Limb (tissue), 2 donors: ENCODE data around the gene CNTRL.

Source experiments
- DNase-seq, 2 donors: peaks; one replicate each; pipeline ENCODE4 v3.0.0-alpha.2; 2016; ENCODE audit errors: extremely low spot score in 2 of 2

CNTRL gene

DNA sequence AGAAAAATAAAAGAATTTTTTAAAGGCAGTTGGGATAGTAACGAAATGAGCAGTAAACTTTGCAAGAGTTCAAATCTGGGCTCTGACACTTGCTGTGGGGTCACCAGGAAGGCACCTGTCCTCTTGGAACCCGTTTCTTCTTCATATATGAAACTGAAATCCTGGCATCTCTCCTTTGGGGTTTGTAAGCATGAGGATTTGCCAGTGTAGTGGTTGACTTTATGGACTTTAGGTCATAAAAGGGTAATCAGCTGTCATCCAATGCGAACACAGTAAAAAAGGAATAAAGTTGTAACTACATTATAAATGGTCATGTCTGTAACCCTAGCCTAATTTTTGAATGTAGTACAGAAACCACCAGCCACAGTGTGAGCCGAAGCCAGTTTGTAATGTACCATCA lies 125.6 kb downstream of the CNTRL start:
- no peak for DNase-seq

DNA sequence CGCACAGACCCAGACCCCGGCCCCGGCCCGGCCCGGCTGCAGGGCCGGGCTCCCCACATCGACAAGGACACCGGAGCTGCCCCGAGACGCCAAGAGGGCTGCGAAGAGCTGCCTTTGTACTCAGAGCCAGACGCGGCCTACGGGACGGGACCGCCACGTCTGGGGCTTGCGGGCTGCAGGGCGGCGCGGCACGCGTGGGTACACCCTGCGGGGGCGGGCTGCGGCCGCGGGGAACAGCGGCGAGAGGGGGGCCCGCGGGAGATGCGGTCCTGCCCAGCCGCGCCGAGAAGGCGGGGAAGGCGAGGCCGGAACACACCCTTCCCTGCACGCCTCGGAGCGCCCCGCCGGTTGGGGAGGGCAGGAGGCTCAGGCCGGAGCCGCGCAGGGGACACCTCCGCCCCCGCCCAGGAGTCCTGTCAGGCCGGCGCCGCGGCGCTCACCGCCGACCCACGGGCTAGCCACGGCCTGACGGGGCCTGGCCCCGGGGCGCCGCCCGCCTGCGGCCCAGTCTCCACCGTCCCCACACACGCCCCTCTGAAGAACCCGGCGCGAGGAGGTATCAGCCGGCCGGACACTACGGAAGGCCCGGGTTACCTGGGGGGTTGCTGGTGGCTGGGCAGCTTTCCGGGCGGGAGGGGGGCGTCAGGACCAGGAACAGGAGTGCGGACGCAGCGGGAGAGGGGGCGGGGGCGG lies 126.4 kb downstream of the CNTRL start:
- DNase-seq: no peak

DNA sequence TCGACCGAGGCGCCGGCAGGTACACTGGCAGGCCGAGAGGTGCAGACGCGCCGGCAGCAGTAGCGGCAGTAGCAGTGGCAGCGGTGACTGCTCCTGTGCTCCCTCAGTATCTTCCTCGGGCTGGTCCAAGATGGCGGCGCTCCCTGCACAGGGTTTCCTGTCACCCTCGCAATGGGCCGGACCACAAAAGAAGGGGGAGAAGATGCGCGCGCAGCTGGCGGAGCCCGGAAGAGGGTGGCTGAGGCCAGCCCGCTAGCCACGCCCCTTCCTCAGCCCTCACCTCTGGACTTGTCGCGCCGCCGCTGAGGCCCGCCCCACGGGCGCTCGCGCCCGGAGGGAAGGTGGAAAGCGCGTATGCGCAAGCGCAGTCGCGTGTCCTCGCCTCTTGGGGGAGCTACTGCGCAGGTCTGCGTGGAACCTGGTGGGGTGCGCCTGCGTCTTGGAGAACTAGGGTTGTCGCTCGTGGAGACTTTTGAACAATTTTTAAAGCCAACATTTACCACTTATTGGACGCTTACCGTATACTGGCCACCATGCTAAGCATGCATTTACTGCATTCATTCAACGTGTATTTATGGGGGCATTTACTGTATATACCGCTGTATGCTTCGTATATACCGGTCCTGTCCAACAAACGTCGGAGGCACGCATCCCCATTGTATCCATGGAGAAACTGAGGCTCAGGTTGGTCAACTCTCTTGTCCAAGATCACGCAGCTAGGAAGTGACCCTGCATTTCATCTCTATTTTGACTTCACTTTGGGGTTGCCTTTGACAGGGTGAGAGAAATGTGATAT lies 127.2 kb downstream of the CNTRL start, which contains the start of gene RAB14:
Gene RAB14 (minus strand): TSS at position 132 of the 796 bp plus-strand sequence. CDS start 8,457 bp downstream, outside the sequence.
- peak; percentile 100 for DNase-seq

DNA sequence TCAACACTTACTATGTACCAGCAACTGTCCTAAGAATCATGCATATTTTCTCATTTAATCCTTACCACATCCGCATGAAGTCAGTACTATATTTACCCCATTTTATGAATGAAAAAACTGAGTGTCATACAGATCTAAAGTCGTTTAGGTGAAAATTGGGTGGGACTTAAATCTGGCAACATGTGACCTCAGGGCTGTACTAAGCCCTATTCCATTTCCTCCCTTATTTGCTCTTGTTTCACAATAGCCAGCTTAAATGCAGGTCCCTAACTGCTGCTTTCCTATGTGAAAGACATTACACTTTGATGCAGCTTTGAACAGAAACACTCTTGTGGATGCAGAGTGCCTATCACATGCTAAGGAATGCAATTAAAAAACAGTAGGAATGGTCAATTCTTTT lies 129.4 kb downstream of the CNTRL start:
- DNase-seq: no peak

DNA sequence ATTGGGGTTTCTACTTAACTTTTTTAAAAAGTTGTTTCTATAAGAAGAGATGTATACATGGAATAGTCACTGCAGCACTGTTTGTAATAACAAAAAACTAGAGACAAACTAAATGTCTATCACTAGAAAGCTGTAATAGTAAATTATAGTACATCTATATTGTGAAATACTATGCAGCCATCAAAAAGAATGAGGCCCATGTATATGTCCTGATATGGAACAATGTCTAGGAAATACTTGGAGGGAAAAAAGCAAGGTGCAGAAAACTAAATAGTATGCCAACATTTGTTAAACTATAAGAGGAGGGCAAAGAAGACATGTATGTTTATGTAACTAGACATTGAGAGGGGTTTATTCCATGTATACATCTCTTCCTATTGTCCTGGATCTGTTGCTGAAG lies 129.9 kb downstream of the CNTRL start:
- no peak for DNase-seq

DNA sequence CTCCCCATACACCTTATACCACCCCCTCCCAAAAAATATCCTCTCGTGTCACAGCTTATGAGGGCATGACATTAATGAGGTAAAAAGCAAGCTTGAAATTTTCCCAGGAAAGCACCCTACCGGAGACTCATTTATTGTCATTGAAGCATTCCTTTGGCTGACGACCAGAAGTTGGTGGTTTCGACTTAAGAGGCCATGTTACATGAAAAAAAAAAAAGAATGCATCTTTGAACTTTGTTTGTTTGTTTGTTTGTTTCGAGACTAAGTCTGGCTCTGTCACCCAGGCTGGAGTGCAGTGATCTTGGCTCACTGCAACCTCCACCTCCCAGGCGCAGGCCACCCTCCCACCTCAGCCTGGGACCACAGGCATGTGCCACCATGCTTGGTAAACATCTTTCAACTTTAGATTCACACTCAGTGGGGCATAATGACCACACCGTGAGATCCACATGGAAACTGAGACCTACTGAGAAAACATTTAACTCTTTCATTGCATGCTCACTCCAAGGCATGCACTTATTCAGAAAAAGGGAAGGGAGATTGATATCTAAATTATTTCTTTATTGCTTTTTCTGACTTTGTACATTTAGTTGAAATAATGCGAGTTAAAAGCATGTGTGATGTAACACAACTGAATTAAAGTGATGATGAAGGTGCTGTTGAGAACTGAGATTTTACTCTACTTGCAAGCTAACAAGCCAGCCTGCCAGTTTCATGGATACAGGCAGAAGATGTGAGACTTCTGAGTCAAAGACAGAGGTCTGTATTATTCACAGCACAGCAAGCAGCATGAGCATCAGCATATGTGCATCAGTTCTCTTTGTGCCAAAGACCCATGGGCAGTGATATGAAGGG lies 132.0 kb downstream of the CNTRL start:
- DNase-seq: no peak

DNA sequence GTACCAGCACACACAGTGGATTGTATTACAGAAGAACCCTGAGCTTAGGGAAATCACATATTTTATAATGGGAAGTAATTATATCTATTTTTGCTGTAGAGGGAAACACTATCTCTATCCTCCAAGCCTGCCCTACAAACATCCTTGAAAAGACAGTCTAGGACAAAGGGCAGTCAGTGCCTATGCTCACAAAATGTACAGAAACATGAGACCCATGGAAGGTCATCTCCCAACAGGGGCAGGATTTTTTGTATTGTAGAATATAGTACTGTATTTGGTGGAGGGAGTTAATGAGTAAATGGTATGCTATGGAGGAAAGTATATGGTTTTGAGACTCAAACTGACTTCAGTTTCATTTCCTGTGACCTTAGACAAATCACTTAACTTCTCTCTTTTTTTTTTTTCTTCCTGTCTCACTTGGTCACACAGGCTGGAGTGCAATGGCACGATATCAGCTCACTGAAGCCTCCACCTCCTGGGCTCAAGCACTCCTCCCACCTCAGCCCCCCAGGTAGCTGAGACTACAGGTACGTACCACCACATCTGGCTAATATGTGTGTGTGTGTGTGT lies 132.7 kb downstream of the CNTRL start:
- no peak for DNase-seq

DNA sequence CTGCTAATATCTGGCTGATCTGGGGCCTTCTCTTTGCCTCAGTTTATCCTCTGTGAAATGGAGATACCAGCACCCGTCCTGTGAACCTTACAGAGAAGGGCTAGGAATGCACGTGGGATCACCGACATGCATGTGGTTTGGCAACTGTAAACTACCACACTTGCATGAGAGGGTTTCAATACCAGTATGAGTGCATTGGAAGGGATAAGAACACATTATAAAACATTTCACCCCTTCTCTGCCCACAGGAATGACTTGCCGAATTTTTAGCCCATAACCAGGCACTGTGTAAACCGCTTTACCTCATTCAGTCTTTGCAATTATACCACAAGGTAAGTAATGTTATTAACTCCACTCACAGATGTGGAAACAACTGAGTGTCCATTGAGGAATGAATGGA lies 135.8 kb downstream of the CNTRL start:
- no peak for DNase-seq

DNA sequence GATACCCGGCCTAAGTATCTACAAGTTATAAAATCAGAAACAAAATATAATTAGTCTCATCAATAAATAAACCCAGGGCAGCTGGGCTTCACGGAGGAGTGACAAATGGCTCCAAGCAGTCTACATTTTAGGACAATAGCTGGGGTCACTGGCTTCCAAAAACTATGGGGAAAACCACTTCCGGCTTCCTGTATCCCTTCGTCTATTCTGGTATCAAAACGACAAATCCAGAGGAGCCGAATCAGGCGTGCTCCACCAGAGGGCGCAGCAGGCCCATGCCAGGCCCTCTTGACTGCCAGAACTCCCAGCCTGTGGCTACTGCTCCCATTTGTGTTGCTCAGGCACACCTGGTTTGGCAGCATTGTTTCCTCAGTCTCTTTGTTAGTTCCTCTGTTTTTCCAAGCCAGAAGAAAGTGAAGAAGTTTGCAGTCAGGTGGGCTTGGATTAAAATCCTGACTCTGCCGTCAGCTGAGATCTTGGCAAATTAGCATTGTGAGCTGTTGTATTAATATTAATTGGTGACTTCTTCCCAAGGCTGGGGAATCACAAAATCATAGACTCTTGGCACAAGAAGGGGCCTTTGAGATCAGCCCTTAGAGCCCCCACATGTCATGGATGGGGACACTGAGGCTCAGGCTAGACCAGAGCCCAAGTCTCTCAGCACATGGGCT lies 138.5 kb downstream of the CNTRL start:
- peak; percentile 90 to 94 for DNase-seq

DNA sequence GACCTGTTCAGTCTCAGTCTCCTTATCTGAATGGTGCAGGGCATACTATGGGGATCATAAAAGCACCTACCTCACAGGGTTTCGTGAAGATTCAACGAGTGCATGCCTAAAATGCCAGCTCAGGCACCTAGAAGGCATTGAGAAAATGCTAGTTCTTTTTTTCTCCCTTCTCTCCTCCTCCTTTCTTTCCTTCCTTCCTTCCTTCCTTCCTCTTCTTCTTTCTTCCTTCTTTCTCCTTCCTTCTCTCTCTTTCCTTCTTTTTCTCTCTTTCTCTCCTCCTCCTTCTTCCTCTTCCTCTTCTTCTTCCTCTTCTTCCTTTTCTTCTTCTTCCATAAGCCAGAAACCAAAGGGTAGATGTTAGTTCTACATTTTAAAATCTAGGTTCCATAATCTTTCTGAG lies 139.2 kb downstream of the CNTRL start:
- no peak for DNase-seq

DNA sequence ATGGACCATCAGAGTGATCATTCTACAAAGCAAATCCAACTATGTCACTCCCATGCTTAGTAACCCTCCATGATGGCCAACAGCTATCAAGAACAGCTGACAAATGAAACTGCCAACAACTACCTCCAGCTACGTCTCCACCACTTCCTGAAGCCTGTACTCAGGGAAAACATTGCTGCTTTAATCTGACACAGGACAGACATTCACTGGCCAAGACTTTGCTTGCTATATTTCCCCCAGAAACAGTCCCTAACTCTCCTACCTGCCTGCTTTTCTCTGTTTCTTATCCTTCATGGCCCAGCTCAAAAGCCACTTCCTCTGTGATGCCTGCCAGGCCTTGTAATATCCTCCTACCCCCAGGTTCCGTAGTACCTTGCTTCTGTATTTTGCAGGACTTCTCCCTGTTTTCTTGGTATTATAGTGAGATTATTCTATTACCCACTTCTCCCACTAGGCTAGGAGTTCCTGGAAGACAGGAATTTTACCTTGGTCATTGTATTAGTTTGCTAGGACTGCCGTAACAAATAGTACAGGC lies 141.6 kb downstream of the CNTRL start:
- DNase-seq: no peak

DNA sequence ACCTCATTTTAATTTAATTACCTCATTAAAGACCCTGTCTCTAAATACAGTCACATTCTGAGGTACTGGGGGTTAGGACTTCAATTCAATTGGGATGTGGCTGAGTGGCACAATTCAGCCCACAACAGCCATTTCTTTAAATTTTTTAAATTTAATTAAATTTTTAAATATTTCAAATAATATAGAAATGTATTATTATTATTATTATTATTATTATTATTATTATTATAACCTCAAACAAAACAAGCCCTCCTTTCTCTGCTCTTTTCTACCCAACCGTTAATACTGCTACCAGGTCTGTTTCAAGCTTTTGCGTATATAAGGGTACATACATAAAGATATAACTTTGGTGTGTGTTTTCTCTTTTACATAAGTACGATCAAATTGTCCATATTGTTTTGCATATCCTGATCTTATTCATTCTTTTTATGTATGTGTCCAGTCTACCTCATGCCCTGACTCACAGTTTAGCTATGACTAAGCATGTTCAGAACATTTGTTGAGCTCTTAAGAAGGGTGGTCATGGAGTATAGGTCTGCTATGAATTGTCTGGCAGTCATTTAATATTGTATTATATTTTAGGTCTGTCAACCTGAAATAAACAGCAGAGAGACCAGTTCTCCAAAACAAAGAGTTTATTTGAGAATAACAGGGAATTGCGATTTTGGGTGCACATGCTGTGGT lies 143.0 kb downstream of the CNTRL start:
- DNase-seq: no peak

DNA sequence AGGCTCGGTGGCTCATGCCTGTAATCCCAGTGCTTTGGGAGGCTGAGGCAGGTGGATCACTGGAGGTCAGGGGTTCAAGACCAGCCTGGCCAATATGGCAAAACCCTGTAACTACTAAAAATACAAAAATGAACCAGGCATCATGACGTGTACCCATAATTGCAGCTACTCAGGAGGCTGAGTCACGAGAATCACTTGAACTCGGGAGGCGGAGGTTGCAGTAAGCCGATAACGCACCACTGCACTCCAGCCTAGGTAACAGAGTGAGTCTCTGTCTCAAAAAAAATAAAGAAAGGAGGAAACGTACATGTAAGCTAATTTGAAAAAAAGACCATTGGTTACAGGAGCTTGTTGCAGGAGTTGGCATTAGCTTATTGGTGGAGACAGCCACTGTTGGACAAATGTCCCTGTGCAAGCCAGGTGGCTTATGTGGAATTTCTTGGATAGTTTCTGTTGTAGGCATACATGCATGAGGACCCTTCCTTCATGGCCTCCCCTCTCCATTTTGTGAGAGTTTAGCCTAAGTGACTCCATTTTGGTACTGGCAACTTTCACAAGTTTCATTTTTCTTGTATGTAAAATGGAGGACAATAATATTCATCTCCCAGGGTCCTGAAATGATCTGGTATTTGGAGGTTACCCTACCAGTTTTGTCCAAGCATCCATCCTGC lies 143.7 kb downstream of the CNTRL start:
- no peak for DNase-seq

DNA sequence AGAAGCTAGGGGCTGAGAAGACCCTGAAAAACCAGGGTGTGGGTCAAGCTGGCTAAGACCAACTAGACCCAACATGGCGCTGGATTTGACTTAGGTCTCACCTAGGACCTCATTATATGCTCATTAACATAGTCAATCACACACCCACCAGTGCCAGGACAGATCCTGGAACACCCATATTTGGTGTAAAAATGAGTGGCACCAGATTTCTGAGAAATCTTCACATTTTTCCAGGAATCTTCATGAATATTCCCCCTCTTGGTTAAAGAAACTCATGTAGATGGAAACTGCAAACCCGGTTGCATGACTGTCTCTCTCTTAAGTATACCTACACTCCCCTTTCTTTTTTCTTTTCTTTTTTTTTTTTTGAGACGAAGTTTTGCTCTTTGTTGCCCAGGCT lies 144.8 kb downstream of the CNTRL start:
- no peak for DNase-seq

DNA sequence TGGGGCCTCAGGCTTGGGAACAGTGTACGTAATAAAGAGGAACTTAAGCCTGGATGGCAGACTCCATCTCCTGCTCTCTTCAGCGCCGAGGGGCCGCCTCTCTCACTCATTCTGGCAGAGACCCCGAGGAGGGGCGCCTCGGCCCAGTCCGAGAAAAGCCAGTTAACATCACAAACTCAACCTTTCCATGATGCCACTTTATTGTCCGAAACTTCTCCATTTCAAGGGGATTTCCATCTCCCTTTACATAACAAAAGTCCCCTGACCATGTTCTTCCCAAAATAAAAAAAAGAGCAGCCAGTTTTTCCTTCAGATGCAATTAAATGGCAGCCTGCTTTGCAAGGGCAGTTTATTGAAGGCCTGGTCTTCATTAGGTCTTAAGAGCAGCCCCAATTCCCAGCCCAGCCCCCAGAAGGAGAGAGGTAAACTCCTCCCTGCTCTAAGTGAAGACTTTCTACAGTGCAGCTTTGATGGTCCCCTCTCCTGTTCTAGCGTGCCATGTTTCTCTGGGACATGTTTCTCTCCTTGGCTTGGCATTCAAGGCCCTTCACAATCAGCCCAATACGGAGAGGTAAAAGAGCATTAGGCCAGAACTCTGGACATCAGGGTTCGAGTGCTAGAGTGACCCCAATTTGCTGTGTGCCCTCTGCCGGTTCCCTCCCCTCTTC lies 146.4 kb downstream of the CNTRL start:
- peak; percentile 18 to 41 for DNase-seq

DNA sequence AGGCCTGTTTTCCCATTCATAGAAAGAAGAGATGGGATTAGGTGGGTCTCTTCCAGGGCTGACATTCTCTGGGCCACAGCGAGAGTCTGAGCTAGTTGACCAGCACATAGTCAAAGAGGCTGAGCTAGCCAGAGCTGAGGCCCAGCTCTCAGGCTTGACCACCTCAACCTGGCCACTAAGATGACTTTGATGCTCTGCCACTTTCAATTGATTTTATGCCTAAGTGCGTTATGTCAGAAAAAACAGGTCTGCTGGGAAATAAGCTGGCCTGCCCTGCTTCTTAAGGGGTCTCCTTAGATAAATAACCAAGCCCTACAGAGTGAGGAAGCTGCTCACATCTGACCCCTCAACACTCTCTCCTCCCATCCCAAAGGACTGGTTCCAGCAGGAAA lies 146.9 kb downstream of the CNTRL start:
- DNase-seq: no peak

DNA sequence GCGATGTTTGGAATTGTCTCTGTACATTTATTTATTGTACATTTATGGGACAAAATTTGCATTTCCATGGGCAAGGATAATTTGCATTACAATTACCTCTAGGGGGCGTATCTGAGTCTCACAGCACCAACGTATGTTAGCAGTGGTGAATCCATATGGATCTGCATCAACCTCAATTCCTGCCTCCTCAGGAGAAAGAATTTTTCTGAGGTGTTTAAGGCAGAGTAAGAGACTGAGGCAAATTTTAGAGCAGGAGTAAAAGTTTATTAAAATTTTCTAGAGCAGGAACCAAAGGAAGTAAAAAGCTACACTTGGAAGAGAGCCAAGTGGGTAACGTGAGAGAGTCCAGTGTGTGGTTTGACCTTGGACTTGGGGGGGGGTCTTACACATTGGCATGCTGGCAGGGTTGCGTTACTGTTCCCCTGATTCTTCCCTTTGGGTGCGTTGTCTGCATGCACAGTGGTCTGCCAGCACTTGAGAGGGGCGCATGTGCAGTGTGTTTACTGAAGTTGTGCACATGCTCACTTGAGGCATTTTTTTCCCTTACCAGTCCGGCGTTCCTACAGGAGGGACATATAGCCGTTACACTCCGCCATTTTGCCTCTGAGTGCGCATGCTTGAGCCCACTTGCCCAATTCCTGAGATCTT lies 147.9 kb downstream of the CNTRL start:
- no peak for DNase-seq

DNA sequence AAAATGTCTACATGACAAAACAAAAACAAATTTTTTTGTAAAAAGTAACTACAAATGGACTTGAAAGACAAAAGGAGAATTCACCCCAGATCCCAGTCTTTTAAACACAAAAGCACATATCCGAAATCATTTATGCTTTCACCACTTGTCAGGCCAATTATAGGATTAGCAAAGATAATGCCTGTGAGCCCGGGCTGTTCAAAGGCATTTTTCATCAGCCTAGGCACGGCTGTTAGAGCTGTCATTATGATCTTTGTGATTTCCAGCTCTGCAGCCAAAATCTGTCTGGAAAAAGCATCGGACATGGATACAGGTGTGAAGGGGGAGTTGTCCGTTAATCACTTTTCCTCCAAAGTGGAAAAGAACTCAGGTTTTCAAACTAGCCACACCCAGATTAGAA lies 150.5 kb downstream of the CNTRL start:
- DNase-seq: no peak

DNA sequence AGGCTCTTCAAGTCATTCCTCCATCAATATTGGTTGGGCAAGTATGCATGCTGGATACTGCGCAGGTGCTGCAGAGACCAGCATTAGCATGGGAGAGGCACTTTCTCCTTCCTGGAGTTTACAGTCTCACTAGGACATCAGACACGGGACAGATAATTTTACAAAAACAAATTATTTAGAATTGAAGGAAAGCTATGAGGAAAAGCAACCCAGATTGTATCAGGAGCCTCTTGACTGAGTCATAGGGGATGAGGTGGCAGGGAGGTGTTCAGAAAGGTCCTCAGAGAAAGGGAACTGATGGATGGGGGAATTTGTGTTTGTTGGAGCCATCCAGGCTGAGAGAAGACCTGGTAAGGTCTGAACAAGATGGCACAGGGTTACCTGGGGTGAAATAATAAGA lies 151.4 kb downstream of the CNTRL start:
- no peak for DNase-seq
